ENCODE data around the gene CIDEB. TPM values are rescaled to one million over a fixed set of nuclear protein-coding genes. Genes with fewer than 3 reads are reported as not detected.

Gene CIDEB
- total RNA-seq, 1 experiment from 2014 or later: 0.22 TPM

- CTCF ChIA-PET: no interaction called here
- no peaks in the 10 kb centered on the region for H4K20me1 ChIP-seq (ENCODE audit: insufficient read depth)
- no peaks in the 10 kb centered on the region for H3K9me2 ChIP-seq (ENCODE audit: insufficient read depth)
- RAD21 ChIA-PET (ENCODE audit: low non-redundant PET in 1 of 2, low total read pairs in 2 of 2, uncharacterized antibody in 2 of 2, unreplicated experiment in 2 of 2): no interaction called here
- no peak for TF ChIP-seq YY1 (IDR thresholded peaks at IDR 0.05; ENCODE audit: extremely low read depth, insufficient replicate concordance, low read depth, low read length)
- TF ChIP-seq CBX3 (IDR thresholded peaks at IDR 0.05; ENCODE audit: low read depth): no peak
- TF ChIP-seq ELF1 (IDR thresholded peaks at IDR 0.05; ENCODE audit: borderline replicate concordance, low read depth): no peak
- TF ChIP-seq JUND (IDR thresholded peaks at IDR 0.05): no peak
- no peak for TF ChIP-seq ZBTB33 (IDR thresholded peaks at IDR 0.05; ENCODE audit: extremely low read depth, insufficient replicate concordance, low read length)
- TF ChIP-seq REST (IDR thresholded peaks at IDR 0.05; ENCODE audit: low read depth): no peak
- TF ChIP-seq FOSL1 (IDR thresholded peaks at IDR 0.05; ENCODE audit: low read depth): no peak
- no peak for TF ChIP-seq ATF3 (IDR thresholded peaks at IDR 0.05)
- no peak for TF ChIP-seq POLR2AphosphoS5 (IDR thresholded peaks at IDR 0.05; ENCODE audit: low read depth, low read length)
- TF ChIP-seq EZH2 (IDR thresholded peaks at IDR 0.05): no peak
- TF ChIP-seq CEBPB (IDR thresholded peaks at IDR 0.05; ENCODE audit: low read depth): no peak
- TF ChIP-seq SRF (IDR thresholded peaks at IDR 0.05; ENCODE audit: low read depth): no peak
- no peak overlapping the region for H3K9ac ChIP-seq (ENCODE audit: low read length)
- POLR2A ChIA-PET: no interaction called here
- no peak overlapping the region for H3K4me3 ChIP-seq (replicated peaks in 1 of 2; ENCODE audit: low read depth in 1 of 2, low read length in 2 of 2)
- intact Hi-C loops (cut with micrococcal nuclease): no loop called here
- no TSS peak for BruUV-seq (replicated peaks)
- peaks cover 0 to 3% of the 10 kb centered on the region in 2 experiments; a peak in 1 of 4 replicates for H3K36me3 ChIP-seq (ENCODE audit: control insufficient read depth in 1 of 2, insufficient read depth in 2 of 2, low read length in 2 of 2)
- H3K9me3 ChIP-seq (ENCODE audit: control insufficient read depth in 1 of 2, insufficient read depth in 1 of 2, low read depth in 1 of 2, low read length in 2 of 2): no peaks in the 10 kb centered on the region
- H3K4me2 ChIP-seq (ENCODE audit: low read length): no peak overlapping the region
- H3K4me1 ChIP-seq (ENCODE audit: control insufficient read depth in 1 of 2, insufficient read depth in 2 of 2, low read length in 2 of 2): no peaks in the 10 kb centered on the region
- H3K27ac ChIP-seq (ENCODE audit: low read depth, low read length): no peak overlapping the region
- no peaks in the 10 kb centered on the region for H3K79me2 ChIP-seq (ENCODE audit: insufficient read depth, low read length)
- no peak for ATAC-seq
- H3K27me3 ChIP-seq (ENCODE audit: insufficient read depth, low read length): no peaks in the 10 kb centered on the region
- no peak for DNase-seq (ENCODE audit: low read depth, low spot score)
- no peak overlapping the region for H2AFZ ChIP-seq (ENCODE audit: low read depth, low read length, poor library complexity, severe bottlenecking)
These were observed 23.2 kb downstream of the CIDEB start for GRCh38 chr14:24284501-24285035.

Measured in HCT116 (cell line).